ENCODE measurements around the gene CFL2. TPM values are rescaled to one million over a fixed set of nuclear protein-coding genes. Genes with fewer than 3 reads are reported as not detected.

CFL2 gene
- total RNA-seq, 6 donors from 2014 or later: 8.4 to 51.6 (median 40.7) TPM

GRCh38 chr14:34718750-34719304, 4.4 kb upstream of the CFL2 start:
- DNase-seq (no peak), ATAC-seq (ENCODE audit: low FRiP score in 2 of 2) (no peak)
- WGBS, 2 donors: 59 to 78% methylated on average over 4 of the region's 4 CpGs
- Histone ChIP-seq H3K4me3 (no peak overlapping the region), H3K36me3 (no peaks in the 10 kb centered on the region), H3K27ac (no peak overlapping the region), H3K4me1 (peaks cover 0 to 7% (median 7%) of the 10 kb centered on the region in 4 donors), H3K9me3 (no peaks in the 10 kb centered on the region), H3K27me3 (no peaks in the 10 kb centered on the region)
- TF ChIP-seq, protein P1, sequence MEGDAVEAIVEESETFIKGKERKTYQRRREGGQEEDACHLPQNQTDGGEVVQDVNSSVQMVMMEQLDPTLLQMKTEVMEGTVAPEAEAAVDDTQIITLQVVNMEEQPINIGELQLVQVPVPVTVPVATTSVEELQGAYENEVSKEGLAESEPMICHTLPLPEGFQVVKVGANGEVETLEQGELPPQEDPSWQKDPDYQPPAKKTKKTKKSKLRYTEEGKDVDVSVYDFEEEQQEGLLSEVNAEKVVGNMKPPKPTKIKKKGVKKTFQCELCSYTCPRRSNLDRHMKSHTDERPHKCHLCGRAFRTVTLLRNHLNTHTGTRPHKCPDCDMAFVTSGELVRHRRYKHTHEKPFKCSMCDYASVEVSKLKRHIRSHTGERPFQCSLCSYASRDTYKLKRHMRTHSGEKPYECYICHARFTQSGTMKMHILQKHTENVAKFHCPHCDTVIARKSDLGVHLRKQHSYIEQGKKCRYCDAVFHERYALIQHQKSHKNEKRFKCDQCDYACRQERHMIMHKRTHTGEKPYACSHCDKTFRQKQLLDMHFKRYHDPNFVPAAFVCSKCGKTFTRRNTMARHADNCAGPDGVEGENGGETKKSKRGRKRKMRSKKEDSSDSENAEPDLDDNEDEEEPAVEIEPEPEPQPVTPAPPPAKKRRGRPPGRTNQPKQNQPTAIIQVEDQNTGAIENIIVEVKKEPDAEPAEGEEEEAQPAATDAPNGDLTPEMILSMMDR (IDR thresholded peaks at IDR 0.05): no peak
- TF ChIP-seq POLR2A (IDR thresholded peaks at IDR 0.05): no peak
- no peak for TF ChIP-seq POLR2AphosphoS5 (IDR thresholded peaks at IDR 0.05)
- no peak for TF ChIP-seq EP300 (IDR thresholded peaks at IDR 0.05)

DNA sequence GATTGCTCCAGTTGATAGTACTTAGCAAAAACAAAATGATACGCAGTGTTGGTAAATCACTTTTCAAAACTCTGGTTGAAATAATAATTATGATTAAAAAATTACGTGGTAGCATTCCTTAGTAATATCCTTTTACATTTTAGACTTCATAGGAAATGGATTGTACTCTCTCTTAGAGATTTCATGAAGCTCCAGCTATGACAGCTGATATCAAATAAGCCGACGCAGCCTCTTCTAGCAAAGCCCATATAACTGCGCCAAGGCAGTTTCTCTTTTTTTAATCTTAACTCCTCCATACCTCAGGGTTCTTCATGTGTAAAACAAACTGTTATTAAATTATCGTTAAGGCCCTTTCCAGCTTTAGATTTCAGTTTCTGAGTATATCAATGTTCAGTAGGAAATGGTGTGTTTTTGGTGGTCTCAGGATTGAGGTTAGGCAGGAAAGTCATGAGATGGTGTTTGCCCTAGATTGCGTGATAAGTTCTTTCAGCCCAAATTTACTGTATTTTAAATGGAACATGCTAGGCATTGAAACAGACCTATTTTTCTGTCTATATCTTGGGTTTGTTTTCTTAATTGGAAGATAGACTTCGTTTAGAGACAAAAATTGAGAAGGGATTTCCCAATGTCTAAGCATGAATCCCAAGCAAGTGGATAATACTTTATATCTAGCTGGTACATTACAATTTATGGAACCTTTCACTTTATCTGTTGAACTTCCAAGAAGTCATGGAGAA, 902 bp upstream of the CFL2 start:
- TF ChIP-seq, protein P1 (IDR thresholded peaks at IDR 0.05): no peak
- TF ChIP-seq POLR2A (IDR thresholded peaks at IDR 0.05): no peak
- no peak for TF ChIP-seq EP300 (IDR thresholded peaks at IDR 0.05)
- no peak for TF ChIP-seq POLR2AphosphoS5 (IDR thresholded peaks at IDR 0.05)
- H3K36me3 ChIP-seq: peaks cover 0 to 12% (median 0%) of the 10 kb centered on the region in 4 donors
- no peak for ATAC-seq (ENCODE audit: low FRiP score in 2 of 2)
- WGBS, 2 donors: 44 to 52% methylated on average over 8 of the region's 8 CpGs
- no peaks in the 10 kb centered on the region for H3K9me3 ChIP-seq
- peak overlapping the region; percentile 93 to 98 (median 97) for H3K27ac ChIP-seq
- H3K4me1 ChIP-seq: peaks cover 19 to 27% (median 24%) of the 10 kb centered on the region in 4 donors
- peak overlapping the region; percentile 36 to 85 (median 80) for H3K4me3 ChIP-seq
- no peaks in the 10 kb centered on the region for H3K27me3 ChIP-seq
- no peak for DNase-seq

GRCh38 chr14:34713681-34714319, 593 bp downstream of the CFL2 start:
- Histone ChIP-seq H3K9me3 (no peaks in the 10 kb centered on the region), H3K4me3 (peak overlapping the region; percentile 76 to 85 (median 84)), H3K4me1 (peaks cover 19 to 32% (median 24%) of the 10 kb centered on the region in 4 donors), H3K36me3 (peaks cover 0 to 16% (median 0%) of the 10 kb centered on the region in 4 donors), H3K27me3 (no peaks in the 10 kb centered on the region), H3K27ac (peak overlapping the region; percentile 93 to 98 (median 97))
- ATAC-seq (ENCODE audit: low FRiP score in 2 of 2) (peak; percentile 70 to 81), DNase-seq (peak in 1 of 2 donors; percentile 35)
- TF ChIP-seq POLR2A (IDR thresholded peaks at IDR 0.05) (peak in 1 of 4 donors; percentile 28), POLR2AphosphoS5 (IDR thresholded peaks at IDR 0.05) (peak in 1 of 2 donors; percentile 21), EP300 (IDR thresholded peaks at IDR 0.05) (peak in 1 of 4 donors; percentile 51)
- TF ChIP-seq, protein P1 (IDR thresholded peaks at IDR 0.05): no peak
- 1 to 3% methylated on average over 20 to 21 of the region's 33 CpGs for WGBS, 2 donors

DNA sequence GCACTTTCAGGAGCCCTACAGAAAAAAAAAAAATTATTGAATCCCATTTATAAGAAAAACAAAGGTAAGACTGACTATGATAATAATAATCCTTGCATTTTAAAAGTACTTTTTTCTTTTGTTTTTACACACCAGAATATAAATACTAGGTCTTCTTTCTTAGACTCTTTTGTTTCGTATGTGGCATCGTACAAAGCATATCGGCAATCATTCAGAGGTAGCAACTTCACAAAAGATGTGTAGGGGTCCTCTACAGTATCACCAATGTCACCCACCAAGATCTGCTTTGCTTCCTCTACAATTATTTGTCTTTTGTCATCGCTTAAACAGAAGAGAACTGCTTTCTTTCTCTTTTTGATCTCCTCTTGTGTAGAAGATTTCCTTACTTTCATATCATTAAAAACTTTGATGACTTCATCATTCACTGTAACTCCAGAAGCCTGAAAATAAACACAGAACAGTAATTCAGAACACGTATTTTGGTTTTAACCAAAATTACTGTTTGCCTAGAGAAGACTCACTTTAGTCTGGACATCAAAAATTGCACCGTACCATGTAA, 1.2 kb downstream of the CFL2 start:
- Histone ChIP-seq H3K9me3 (no peaks in the 10 kb centered on the region), H3K4me1 (peaks cover 19 to 32% (median 24%) of the 10 kb centered on the region in 4 donors), H3K27me3 (no peaks in the 10 kb centered on the region), H3K27ac (peak overlapping the region; percentile 93 to 98 (median 97)), H3K36me3 (peaks cover 0 to 16% (median 0%) of the 10 kb centered on the region in 4 donors), H3K4me3 (peak overlapping the region in 3 of 4 donors; percentile 76 to 85 (median 85))
- WGBS, 2 donors: 63 to 66% methylated on average over 6 of the region's 6 CpGs
- no peak for ATAC-seq (ENCODE audit: low FRiP score in 2 of 2)
- no peak for DNase-seq
- no peak for TF ChIP-seq EP300 (IDR thresholded peaks at IDR 0.05)
- TF ChIP-seq POLR2A (IDR thresholded peaks at IDR 0.05): no peak
- no peak for TF ChIP-seq POLR2AphosphoS5 (IDR thresholded peaks at IDR 0.05)

All from upper lobe of left lung (tissue), 6 donors.